CD4-positive, alpha-beta T cell treated with Interleukin-17A for 1 hour (primary cell): Measurements from ENCODE around the gene FAM228A.

ENCODE experiments used
- DNase-seq: peaks from one replicate; pipeline ENCODE4 v3.0.0-alpha.2; 2020

Gene FAM228A

GRCh38 chr2:24231461-24231881, 56.6 kb downstream of the FAM228A start:
- DNase-seq = no peak

- no peak for DNase-seq
Measured at GRCh38 chr2:24233321-24233720, 58.5 kb downstream of the FAM228A start.

GRCh38 chr2:24237313-24237712, 62.5 kb downstream of the FAM228A start:
- no peak for DNase-seq

- no peak for DNase-seq
Measured at GRCh38 chr2:24238158-24238557, 63.3 kb downstream of the FAM228A start.

- DNase-seq = no peak
Measured at GRCh38 chr2:24239553-24239952, 64.7 kb downstream of the FAM228A start.
